Stimulated activated CD4-positive, alpha-beta T cell treated with anti-CD3 and anti-CD28 coated beads, Interleukin-2, amount 100 ng/mL, for 24 hours (primary cell): ENCODE data around the gene LRP8.

ENCODE experiments used
- DNase-seq, 2 donors: peaks; one replicate each; pipeline ENCODE4 v3.0.0-alpha.2; 2020

The LRP8 gene

GRCh38 chr1:53321776-53322602, 5.9 kb downstream of the LRP8 start:
- no peak for DNase-seq

- DNase-seq, result no peak
Observed at GRCh38 chr1:53321366-53321765, 6.5 kb downstream of the LRP8 start.

DNA sequence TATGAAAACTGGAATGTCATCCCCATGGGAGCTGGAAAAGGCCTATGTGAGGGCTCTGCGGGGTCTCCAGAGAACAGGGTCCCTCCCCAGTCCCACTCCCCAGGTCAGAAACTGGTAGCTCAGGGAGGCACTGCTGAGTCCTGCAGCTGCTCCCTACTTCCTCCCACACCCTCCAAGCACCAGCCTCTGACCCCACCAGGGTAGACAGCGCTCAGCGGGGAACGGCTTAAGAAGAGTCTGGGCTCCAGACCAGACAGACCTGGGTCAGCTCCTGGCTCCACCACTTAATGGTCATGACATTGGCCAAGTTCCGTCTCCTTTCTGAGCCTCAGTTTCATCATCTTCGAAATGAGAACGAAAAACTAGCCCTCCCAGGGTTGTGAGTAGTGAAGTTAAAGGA, 7.2 kb downstream of the LRP8 start:
- no peak for DNase-seq

GRCh38 chr1:53319296-53320101, 8.4 kb downstream of the LRP8 start:
- no peak for DNase-seq

DNA sequence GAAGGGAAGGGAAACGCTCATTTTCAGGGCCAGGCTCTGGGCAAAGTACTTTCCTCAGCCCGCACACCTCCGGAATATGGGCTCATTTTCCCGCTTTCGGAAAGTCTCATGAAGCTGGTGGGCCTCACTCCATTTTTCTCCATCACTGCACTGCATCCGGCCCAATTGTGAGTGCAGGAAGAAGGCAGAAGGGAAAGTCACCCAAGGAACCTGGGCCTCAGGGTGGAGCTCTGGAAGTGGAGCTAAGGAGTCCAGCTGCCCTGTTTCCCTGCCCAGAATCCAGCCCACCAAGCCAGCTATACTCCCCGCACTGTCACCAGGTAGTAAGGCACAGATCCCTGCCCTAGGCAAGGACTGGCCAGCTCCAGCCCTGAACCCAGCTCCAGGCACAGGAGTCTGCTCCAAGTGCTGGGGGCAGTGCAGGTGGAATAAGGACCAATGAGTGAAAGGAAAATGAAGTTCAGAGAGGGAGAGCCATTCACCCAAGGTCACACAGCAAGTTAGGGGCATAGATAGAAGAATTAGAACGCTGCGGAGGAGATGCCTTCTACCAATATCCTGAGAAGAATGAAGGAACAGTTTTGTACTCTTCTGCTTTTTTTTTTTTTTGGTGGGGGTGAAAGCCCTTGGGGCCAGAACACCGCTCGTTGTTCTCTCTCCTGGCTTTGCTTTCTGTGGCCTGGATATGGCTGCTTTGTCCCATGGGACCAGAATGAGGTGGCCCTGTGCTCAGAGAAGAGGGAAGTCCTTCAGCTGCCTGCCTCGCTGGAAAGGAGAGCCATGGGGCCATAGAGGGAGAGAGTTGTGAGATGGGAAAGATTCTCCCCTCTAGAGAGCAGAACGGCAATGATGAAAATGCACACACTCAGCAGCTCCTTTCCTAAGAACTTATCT, 10.0 kb downstream of the LRP8 start:
- no peak for DNase-seq

DNA sequence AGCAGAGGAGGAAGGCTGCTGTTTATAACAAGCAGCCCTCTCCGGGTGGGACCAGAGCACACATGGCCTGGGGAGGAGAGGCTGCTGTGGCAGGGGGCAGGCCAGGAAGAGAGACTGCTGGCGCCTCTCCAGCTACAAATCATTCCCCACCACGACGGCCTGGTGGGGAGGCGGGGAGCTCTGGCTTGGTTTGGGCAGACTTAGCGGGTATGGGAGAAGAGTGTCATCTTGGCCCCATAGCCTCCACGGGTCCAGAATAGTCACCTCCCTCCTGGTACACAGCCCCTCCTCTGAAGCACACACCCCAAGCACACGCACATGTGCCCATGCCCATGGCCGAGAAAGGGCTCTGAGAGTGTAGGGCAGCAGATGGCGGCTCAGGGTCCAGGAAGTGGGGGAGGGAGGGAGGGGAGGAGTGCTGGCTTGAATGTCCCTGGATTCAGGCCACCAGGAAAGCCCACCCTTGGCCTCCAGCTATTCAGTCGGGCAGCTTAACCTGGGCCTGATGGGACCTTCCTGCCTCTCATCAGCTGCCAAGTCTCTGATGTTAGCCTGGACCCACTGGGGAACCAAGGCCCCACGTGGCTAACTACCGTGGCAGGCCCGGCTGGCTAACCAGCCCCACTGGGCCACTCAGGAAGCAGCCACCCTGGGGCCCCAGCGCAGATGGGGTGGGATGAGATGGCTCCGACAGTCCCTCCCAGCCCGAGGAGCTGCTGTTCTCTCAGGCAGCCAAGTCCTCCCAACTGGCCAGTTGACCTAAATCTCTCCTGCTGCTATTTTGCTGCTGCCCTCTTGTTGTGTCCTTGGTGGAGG, 10.9 kb downstream of the LRP8 start:
- no peak for DNase-seq

GRCh38 chr1:53316424-53316765, 11.5 kb downstream of the LRP8 start:
- no peak for DNase-seq

DNA sequence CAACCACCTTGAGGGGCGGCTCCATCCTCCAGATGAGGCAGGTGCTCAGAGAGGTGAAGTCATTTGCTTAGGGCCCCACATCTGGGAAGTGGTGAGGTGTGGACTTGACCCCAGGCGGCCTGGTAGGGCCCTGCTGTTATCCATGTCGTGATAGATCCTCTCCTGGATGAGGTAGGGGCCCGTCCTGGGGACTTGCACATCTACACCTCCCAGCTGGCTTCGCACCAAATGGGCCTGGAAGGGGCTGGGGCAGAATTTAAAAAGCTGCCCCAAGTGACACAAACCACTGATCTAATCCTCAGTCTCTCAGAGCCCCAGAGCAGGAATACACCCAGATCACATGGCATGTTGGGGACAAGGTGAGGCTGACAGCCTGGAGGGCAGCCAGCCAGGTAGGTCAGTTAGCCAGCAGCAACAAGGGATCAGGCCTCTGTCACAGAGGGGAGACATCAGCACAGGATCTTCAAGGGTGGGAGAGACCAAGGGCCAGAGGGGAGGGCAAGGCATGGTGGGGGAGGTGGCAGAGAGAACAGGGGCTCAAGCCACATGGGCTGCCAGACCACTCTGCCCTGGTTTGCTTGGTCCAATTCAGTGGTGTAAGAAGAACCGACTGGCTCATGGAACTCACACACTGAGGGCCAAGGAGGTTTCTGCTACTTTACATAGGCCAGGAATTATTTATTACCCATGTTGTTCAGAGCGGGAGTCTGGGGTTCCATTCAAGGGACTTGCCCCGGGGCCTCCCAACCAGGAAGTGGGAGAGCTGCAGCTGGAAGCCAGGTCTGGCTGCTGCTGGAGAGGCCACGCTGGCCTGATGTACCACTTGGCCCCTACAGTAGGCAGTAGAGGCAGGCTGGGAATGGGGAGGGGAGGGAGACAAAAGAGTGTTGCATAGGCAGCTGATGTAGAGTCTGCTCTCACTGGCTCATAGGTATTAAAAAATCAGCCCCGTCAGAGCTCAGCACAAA, 12.1 kb downstream of the LRP8 start:
- DNase-seq, result no peak

- DNase-seq, result no peak
Observed at GRCh38 chr1:53315046-53315445, 12.8 kb downstream of the LRP8 start.

DNA sequence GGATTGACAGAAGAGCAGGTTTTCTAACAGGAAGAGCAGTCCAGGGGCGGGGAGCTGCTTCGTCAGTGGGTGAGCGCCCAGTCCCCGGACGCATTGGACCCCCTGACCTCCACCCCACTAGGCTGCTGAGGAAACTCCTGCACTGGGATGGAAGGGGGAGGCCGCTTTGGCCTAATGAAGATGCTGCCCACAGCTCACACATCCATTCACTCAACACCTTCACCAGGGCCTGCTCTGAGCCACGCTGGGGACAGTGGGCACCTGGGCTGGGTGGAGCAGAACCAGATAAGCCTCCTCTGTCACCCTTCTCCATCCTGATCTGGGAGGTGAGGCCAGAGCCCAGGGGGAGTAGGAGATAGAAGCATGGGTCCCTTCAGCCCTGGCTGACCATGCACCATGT, 13.3 kb downstream of the LRP8 start:
- no peak for DNase-seq

GRCh38 chr1:53314096-53314495, 13.8 kb downstream of the LRP8 start:
- no peak for DNase-seq

DNA sequence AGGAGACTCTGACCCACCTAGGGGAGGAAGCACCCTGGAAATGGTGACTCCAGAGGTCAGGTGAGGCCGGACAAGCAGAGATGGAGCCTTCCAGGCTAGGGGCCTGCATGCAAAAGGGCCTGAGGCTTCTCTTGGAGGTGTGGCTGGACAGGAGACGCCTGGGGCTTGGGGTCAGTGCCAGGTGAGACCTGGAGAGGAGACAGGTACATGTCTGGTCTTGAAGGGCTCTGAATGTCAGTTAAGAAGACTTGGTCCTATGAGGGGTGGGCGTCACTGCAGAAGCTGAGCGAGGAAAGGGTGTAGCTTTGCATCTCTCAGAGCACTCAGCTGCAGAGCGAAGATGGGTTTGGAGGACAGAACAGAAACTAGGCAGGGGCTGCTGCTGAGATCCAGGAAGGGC, 14.3 kb downstream of the LRP8 start:
- DNase-seq, result no peak

DNA sequence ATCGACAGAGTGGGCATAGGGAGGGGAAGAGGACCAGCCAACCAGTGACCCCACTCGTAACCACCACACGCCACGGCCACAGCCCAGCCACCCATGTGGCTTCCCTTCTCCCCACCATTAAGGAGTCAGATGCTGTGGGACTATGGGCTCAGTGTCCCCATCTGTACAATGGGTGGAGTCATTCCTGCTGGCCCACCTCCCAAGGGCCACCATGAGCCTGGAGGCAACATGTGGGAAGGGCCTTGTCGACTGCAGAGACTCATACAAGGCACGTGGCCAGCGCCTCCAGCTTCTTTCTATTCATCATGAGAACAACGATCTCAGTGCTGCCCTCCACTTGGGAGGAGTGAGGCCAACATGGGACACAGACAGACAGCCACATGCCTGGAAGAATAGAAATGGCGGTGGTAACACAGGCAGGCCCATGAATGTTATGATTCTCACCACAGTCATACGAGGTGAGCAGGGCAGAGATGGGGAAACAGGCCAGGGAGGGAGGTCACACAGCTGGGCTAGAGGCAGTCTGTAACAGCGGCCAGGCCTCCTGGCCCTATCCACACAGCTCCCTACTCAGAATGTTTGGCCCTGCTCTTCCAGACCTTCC, 16.1 kb downstream of the LRP8 start:
- no peak for DNase-seq

- no peak for DNase-seq
Observed at GRCh38 chr1:53310847-53311681, 16.8 kb downstream of the LRP8 start.

DNA sequence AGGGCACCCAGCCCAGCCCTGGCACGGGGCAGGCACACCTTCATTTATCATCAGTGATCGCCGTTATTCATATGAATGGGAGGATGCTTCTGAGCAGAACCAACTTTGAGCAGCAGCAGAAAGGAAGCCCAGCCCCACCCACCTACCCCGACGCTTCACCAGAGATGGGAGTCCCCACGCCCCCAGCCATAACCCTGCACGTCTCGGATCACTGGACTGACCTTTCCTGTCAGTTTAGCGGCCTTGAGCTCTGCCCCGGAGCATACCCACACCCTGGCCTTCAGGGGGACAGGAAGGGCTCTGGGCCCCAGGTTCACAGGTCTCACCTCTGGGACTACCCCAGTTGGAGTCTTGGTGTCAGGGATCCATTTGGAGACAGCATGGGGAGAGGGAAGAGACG, 18.1 kb downstream of the LRP8 start:
- DNase-seq, result no peak

GRCh38 chr1:53308506-53308905, 19.4 kb downstream of the LRP8 start:
- DNase-seq, result no peak

GRCh38 chr1:53307037-53307436, 20.8 kb downstream of the LRP8 start:
- DNase-seq, result no peak

DNA sequence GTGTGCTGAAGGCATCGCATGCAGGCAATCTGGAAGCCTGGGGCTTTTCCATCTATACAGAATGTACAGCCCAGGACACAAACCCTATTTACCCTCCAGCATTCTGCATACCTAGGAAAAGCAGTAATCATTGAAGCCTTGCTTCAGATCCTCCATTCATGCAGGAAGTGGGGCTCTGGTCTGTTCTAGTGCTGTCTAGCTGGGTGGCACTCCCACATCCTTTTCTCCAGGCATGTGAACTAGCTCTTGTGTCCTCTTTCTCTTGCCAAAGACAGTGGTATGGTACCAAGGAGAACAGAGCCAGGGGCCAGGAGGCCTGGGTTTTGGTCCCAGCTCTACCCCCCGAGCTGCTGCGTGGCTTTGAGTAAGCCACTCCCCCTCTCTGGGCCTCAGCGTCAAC, 21.7 kb downstream of the LRP8 start:
- no peak for DNase-seq

DNA sequence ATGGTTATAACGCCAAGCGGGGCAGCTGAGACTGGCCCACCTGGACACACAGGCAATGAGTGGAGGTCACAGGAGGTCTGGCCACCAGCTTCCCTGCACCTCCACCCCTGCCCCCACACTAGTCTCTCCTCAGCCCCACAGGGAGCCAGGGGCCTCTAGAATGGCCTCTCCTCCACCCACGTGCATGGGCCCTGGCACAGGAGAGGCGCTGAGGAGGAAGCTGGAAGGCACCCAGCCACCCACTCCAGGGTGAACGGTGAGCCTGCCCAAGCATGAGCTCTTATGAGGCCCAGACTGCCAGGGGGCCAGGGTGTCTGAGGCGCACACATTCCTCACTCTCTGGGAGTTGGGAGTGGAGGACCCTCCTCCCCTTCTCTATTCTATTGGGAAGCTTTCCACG, 22.2 kb downstream of the LRP8 start:
- no peak for DNase-seq

DNA sequence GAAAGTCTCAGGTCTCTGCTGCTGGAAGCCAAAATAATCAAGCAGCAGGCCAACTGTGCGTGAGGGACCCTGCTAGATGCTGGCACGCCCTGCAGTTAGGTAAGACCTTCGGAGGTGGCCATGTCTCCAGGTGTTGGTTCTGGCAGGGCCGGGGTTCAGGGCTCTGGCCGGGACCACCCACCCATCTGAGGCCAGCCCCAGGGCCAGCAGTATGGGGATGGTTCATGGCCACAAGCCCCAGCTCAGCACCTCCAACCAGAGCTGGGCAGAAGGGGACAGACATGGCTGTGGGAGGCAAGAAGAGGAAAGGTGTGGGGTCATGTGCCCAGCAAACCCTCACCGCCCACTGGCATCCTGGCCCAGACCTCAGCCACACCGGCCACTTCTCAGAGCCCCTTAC, 23.3 kb downstream of the LRP8 start:
- DNase-seq, result no peak
